ENCODE data around the gene SDF2L1. TPM values are rescaled to one million over a fixed set of nuclear protein-coding genes. Genes with fewer than 3 reads are reported as not detected.
A peak's percentile ranks its signal among the peaks of the same experiment; 100 is the strongest.
"Not testable (repeated sequence)": the region's sequence is repeated elsewhere in the genome, so short reads cannot be mapped to it uniquely, and the experiment has no call there.

SDF2L1 gene
- total RNA-seq, 3 donors from 2014 or later, result 23.1 to 50.1 (median 26.6) TPM

DNA sequence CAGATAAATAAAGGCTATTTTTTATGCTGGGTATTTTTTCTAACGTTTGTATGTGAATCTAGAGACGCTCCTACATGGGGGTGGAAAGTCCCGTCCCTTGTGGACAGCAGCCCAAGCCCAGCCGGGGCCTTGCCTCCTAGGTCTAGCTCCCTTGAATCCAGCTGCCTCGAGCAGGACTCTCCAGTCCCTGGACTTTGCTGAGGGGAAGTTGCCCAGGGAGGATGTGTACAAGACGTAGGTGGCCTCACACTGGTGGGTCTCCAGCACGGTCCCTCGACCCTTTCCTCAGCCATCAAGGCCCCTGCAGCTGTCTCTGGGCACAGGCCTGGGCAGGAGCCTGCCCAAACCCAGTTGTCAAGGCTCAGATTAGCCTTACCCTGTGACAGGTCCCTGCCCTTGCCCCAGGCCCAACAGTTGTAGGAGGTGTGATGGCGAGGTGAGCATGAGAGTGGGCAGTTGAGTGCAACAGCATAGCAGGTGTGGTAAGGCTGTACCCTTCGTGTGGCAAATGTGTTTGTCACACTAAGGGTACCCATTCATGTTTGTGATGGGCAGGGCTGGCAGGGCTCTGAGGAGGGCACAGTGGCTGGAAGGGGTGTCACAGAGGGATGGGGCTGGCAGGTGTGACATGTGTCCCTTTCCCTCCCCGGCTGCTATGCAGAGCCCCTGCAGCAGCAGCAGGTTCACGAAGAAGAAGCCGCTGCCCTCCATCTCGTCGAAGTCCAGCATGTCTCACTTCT lies 6.2 kb upstream of the SDF2L1 start:
- TF ChIP-seq POLR2A (IDR thresholded peaks at IDR 0.05), result no peak
- TF ChIP-seq POLR2AphosphoS5 (IDR thresholded peaks at IDR 0.05), result no peak
- intact Hi-C loops (cut with DNase I; ENCODE audit: low total_unique reads), result no loop called here

DNA sequence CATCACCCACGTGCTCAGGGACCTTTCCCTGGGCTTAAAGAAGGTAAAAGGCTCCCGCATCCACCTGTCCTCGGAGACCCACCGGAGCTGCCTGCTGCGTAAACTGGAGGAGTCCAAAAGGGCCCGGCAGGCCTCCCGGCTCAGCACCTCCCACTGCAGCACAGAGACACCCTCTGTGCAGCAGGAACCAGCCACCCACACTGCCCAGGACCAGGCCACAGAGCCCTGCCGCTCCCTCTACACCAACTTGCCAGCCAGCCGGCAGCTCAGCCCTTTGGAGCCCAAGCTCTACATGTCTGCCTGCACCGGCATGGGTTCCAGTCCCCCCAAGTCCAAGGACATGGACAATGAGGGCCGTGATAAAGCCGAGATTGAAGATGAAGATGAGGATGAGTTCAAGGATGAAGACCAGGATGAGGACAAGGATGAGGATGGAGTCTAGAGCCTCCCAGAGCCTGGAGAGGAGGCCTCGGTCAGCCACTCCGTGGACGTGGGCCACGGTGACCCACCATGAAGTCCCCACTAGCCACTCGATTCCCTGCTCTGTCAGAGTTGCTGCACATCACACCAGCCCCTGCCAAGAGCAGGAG lies 5.4 kb upstream of the SDF2L1 start:
- intact Hi-C loops (cut with DNase I; ENCODE audit: low total_unique reads), result no loop called here

More for the DNA sequence above, 6.2 kb upstream of the SDF2L1 start:
- no peak for DNase-seq (ENCODE audit: low spot score in 2 of 2)
- Histone ChIP-seq H3K4me1 (no peaks in the 10 kb centered on the region), H3K4me3 (no peak overlapping the region), H3K9me3 (no peaks in the 10 kb centered on the region), H3K27me3 (no peaks in the 10 kb centered on the region), H3K27ac (no peak overlapping the region), H3K36me3 (no peaks in the 10 kb centered on the region)

DNA sequence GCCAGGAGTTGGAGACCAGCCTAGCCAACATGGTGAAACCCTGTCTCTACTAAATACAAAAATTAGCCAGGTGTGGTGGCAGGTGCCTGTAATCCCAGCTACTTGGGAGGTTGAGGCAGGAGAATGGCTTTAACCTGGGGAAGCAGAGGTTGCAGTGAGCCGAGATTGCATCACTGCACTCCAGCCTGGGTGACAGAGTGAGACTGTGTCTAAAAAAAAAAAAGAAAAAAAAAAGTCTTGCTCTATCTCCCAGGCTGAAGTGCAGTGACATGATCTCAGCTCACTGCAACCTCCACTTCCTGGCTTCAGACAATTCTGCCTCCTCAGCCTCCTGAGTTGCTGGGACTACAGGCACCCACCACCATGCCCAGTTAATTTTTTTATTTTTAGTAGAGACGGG lies 4.7 kb upstream of the SDF2L1 start:
- H3K27me3 ChIP-seq; H3K27ac ChIP-seq; H3K4me3 ChIP-seq; intact Hi-C loops (cut with DNase I; ENCODE audit: low total_unique reads); H3K4me1 ChIP-seq; H3K9me3 ChIP-seq; H3K36me3 ChIP-seq; DNase-seq (ENCODE audit: low spot score in 2 of 2): not testable (repeated sequence)

More for the DNA sequence above, 5.4 kb upstream of the SDF2L1 start:
- H3K4me3 ChIP-seq, result no peak overlapping the region
- no peak overlapping the region for H3K27ac ChIP-seq
- H3K9me3 ChIP-seq, result no peaks in the 10 kb centered on the region
- no peak for DNase-seq (ENCODE audit: low spot score in 2 of 2)
- TF ChIP-seq, protein P1, sequence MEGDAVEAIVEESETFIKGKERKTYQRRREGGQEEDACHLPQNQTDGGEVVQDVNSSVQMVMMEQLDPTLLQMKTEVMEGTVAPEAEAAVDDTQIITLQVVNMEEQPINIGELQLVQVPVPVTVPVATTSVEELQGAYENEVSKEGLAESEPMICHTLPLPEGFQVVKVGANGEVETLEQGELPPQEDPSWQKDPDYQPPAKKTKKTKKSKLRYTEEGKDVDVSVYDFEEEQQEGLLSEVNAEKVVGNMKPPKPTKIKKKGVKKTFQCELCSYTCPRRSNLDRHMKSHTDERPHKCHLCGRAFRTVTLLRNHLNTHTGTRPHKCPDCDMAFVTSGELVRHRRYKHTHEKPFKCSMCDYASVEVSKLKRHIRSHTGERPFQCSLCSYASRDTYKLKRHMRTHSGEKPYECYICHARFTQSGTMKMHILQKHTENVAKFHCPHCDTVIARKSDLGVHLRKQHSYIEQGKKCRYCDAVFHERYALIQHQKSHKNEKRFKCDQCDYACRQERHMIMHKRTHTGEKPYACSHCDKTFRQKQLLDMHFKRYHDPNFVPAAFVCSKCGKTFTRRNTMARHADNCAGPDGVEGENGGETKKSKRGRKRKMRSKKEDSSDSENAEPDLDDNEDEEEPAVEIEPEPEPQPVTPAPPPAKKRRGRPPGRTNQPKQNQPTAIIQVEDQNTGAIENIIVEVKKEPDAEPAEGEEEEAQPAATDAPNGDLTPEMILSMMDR (IDR thresholded peaks at IDR 0.05), result no peak
- TF ChIP-seq POLR2AphosphoS5 (IDR thresholded peaks at IDR 0.05), result no peak
- TF ChIP-seq POLR2A (IDR thresholded peaks at IDR 0.05), result no peak
- H3K36me3 ChIP-seq, result no peaks in the 10 kb centered on the region
- H3K4me1 ChIP-seq, result no peaks in the 10 kb centered on the region
- no peaks in the 10 kb centered on the region for H3K27me3 ChIP-seq

DNA sequence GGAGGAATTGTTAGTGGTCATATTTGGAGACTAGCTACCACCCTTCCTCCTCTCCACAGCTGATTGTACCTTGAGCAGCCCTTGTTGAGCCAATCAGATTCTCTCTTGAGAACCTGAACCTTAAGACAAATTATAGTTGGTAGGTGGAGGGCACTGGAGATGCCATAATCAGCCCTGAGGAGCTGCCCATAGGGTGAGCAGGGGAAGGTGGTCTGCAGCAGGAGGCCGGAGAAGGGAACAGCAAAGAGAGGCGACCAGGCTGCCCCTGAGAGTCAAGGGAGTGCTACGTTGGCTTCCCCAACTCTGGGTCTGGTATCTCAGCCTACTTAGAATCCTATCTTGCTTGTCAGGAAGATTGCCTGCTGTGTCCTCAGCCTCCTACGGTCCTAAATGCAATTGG lies 2.7 kb upstream of the SDF2L1 start:
- no peaks in the 10 kb centered on the region for H3K9me3 ChIP-seq
- no peak overlapping the region for H3K27ac ChIP-seq
- no peak for DNase-seq (ENCODE audit: low spot score in 2 of 2)
- H3K4me1 ChIP-seq, result peaks cover 0 to 4% of the 10 kb centered on the region in 2 donors
- TF ChIP-seq POLR2A (IDR thresholded peaks at IDR 0.05), result no peak
- TF ChIP-seq, protein P1 (IDR thresholded peaks at IDR 0.05), result no peak
- no peak for TF ChIP-seq POLR2AphosphoS5 (IDR thresholded peaks at IDR 0.05)
- intact Hi-C loops (cut with DNase I; ENCODE audit: low total_unique reads), result no loop called here
- H3K36me3 ChIP-seq, result no peaks in the 10 kb centered on the region
- no peaks in the 10 kb centered on the region for H3K27me3 ChIP-seq
- H3K4me3 ChIP-seq, result no peak overlapping the region

DNA sequence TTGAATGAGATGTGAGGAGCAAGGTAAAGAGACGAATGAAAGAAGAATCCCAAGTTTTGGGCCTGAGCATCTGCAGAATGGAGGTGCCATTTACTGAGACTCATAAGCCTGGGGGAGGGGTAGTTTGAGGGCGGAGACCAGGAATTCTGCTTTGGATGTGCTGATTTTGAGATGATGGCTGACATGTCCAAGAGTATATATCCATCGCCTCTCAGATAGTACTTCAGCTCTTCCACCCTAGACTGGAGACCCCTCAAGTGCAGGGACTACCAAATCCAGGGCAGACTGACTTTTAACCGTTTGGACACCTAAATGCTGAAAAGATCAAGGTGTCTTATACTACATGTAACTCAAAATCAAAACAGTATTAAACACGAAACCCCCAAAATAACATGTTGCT lies 1.3 kb upstream of the SDF2L1 start:
- DNase-seq (ENCODE audit: low spot score in 2 of 2), result no peak

DNA sequence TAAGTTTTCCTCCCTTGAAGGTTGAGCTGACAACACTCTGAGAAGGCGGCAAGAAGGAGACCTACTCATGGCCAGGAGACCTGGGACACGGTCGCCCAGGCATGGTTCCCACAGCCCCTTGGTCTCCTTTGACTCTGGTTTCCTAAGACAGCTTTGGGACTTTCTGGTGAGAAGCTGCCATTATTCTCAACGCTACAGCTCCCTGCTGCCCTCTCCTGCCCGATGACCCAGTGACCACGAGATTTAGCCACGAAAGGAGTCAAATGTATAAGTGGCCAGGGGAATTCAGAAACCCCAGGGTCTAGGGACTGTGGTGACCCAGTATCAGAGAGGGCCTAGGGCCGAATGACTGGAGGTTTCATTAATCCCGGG lies 699 bp upstream of the SDF2L1 start:
- H3K27me3 ChIP-seq, result no peaks in the 10 kb centered on the region
- TF ChIP-seq, protein P1 (IDR thresholded peaks at IDR 0.05), result peak in 2 of 3 donors; percentile 15 to 25
- TF ChIP-seq POLR2A (IDR thresholded peaks at IDR 0.05), result no peak
- peak overlapping the region; percentile 61 to 62 for H3K27ac ChIP-seq
- H3K9me3 ChIP-seq, result no peaks in the 10 kb centered on the region
- H3K4me3 ChIP-seq, result peak overlapping the region; percentile 55 to 82 (median 78)
- peaks cover 0 to 4% of the 10 kb centered on the region in 2 donors for H3K4me1 ChIP-seq
- intact Hi-C loops (cut with DNase I; ENCODE audit: low total_unique reads), result no loop called here
- DNase-seq (ENCODE audit: low spot score in 2 of 2), result peak in 1 of 2 donors; percentile 26
- H3K36me3 ChIP-seq, result no peaks in the 10 kb centered on the region

More for the DNA sequence above, 1.3 kb upstream of the SDF2L1 start:
- intact Hi-C loops (cut with DNase I; ENCODE audit: low total_unique reads), result no loop called here
- no peaks in the 10 kb centered on the region for H3K36me3 ChIP-seq
- peaks cover 0 to 4% of the 10 kb centered on the region in 2 donors for H3K4me1 ChIP-seq
- no peak for TF ChIP-seq POLR2A (IDR thresholded peaks at IDR 0.05)
- TF ChIP-seq, protein P1 (IDR thresholded peaks at IDR 0.05), result no peak
- TF ChIP-seq POLR2AphosphoS5 (IDR thresholded peaks at IDR 0.05), result no peak
- no peak overlapping the region for H3K4me3 ChIP-seq
- H3K27ac ChIP-seq, result no peak overlapping the region
- H3K27me3 ChIP-seq, result no peaks in the 10 kb centered on the region
- no peaks in the 10 kb centered on the region for H3K9me3 ChIP-seq
